ENCODE measurements around the gene EFCAB6.

The EFCAB6 gene

DNA sequence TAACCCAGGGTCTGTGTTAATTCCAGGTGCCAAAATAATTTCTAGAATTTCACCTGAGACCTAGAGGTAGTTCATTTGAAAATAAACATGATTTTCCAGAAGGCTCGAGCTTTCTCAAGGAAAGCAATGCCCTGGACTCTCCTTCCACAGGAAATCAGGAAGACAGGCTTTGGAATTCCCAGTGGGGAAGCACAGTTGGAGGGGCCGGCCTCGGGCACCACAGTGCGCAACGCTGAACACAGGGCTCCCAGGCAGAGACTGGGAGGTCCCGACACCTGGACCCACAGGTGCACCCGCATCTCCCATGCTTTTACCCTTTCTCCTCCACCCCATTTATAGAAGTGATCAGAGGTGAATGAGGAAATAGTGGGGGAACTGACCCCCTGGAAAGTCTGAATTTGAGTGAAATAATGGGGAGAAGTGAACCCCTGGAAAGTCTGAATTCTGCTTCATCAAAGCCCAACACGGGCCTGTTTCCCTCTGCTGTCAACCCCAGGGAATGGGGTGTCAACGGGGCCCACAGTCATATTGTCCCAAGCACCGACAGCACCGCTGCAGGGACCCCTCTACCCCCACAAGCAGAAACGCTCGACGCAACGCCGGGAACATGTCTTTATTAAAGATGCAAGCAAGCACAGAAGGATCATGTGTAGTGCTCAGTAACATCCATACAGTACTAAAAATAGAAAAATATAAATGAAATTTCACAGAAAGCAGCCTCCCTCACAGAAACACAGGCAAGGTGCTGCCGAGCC, 12.0 kb upstream of the EFCAB6 start:
- TF ChIP-seq POLR2A (IDR thresholded peaks at IDR 0.05; ENCODE audit: low read depth, low read length): no peak
- FAIRE-seq (no peak), DNase-seq (ENCODE audit: insufficient read length, low spot score) (no peak)

- DNase-seq (ENCODE audit: insufficient read length, low spot score) (no peak), FAIRE-seq (no peak)
- TF ChIP-seq POLR2A (IDR thresholded peaks at IDR 0.05; ENCODE audit: low read depth, low read length): no peak
These were observed 11.3 kb upstream of the EFCAB6 start for GRCh38 chr22:43823353-43823908.

DNA sequence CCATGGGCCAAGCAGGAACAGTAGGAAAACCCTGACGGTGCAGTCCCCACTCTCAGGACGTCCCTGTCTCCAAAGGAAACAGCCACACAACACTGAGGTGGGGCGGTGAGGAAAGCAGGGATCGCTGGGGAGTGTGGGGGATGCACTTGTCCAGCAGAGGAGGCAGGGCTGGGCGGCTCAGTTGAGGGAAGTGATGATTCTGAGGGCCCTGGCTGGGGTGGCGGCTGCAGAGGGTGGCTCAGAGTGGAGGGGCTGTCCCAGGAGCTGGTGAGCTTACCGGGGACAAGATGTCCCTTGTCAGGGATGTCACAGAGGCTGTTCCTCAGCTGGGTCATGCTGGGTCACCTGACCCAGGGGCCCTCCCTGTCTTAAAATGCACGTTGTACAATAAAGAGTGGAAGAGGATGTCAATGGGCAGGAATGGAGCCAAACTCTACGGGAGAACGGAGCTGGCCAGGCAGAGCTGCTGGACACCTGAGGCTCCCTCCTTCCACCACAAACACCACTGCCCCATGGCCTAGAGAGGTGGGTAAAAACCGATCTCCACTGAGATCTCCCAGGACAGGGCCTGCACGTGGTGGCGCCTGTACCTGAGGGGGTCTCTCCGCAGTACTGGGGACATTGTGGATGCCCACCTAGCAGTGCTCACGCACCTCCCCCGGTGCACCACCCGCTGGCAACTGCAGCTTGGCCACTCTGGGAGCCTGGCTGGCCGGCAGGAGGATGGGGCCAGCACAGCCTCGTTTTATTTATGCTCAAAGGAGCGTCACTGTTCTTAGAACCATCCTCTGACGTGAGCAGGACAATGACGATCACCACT, 9.7 kb upstream of the EFCAB6 start:
- no peak for TF ChIP-seq POLR2A (IDR thresholded peaks at IDR 0.05; ENCODE audit: low read depth, low read length)
- FAIRE-seq: no peak
- no peak for DNase-seq (ENCODE audit: insufficient read length, low spot score)

DNA sequence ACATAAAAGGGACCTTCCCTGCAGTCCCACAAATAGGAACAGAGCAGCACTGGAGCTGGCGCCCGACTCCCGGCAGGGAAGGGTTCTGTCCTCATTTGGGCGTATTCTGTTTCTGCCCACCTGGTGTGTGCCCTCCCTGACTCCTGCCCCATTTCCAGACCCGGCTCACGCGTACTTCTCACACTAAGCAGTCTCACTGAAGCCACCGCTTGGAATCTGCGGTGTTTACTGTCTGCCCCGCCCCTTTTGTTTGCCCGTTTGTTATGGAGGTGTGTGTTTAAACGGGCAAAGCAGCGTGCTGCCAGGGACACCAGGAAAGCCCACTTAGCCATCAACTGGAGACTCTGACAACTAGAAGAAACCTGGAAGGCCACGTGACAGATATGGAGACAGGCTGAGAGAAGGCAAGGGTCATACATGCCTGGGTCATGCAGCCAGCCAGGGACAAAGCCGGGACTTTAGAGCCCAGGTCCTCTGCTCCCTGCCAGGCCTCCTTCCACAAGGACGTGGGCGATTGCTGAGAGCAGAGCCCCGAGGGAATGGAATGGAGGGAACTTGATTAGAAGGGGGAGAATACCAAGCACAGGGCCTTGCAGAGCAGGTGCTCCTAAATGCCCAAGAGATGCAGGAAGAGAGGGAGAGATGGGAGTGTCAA, 8.7 kb upstream of the EFCAB6 start:
- FAIRE-seq (no peak), DNase-seq (ENCODE audit: insufficient read length, low spot score) (no peak)
- TF ChIP-seq POLR2A (IDR thresholded peaks at IDR 0.05; ENCODE audit: low read depth, low read length): no peak

DNA sequence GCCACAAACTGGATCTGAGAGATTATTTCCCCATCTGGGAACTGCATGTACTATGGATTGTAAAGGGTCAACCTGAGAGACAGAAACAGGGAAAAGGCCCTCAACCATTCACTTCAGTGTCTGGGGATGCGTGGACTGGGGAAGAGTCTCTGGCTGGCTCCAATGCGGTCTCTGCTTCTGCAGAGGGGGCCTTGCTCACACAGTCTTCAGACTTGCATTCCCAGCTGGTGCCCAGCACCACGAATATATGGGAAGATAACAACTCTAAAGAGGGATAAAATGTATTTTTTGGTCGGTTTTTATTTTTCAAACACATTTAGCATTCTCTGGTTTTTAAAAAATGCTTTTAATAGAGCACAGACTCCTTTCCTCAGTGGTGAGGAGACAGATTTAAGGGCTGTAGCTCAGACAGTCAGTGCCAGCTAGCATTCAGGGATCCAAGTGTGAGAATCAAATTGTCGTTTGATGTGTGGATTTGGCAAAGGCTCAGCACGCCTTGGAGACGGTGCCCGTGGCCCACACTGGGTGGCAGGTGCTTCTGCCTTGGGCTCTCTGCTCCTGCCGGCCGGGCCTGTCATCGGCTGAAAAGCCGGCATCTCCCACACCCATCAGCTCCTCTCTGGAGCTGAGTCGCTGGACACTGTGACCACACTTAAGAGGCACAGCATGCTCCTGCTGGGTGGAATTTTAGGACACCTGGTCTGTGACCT, 8.0 kb upstream of the EFCAB6 start:
- no peak for TF ChIP-seq POLR2A (IDR thresholded peaks at IDR 0.05; ENCODE audit: low read depth, low read length)
- DNase-seq (ENCODE audit: insufficient read length, low spot score) (no peak), FAIRE-seq (no peak)

- no peak for TF ChIP-seq POLR2A (IDR thresholded peaks at IDR 0.05; ENCODE audit: low read depth, low read length)
- DNase-seq (ENCODE audit: insufficient read length, low spot score) (no peak), FAIRE-seq (no peak)
These were observed 7.4 kb upstream of the EFCAB6 start for GRCh38 chr22:43819421-43819921.

DNA sequence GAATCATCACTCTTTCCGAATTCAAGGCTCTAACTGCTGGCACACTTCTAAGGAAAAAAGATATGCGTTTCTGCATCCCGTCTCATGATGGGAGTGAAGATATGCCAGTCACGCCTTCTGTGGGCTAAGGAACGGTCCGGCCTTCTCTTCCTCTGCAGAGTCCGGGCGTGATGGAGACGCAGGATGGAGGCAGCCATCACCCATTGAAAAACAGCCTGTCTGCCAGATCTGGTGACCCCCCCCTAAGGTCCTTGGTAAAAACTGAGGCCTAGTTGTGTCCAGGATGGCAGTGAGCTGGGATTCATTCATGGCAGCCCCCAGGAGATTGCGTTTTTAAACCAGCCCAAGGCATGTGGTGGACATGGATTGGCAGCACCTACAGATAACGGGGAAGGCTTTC, 6.9 kb upstream of the EFCAB6 start:
- FAIRE-seq (no peak), DNase-seq (ENCODE audit: insufficient read length, low spot score) (no peak)
- TF ChIP-seq POLR2A (IDR thresholded peaks at IDR 0.05; ENCODE audit: low read depth, low read length): no peak

GRCh38 chr22:43817402-43817801, 5.3 kb upstream of the EFCAB6 start:
- TF ChIP-seq POLR2A (IDR thresholded peaks at IDR 0.05; ENCODE audit: low read depth, low read length): no peak
- FAIRE-seq: no peak
- no peak for DNase-seq (ENCODE audit: insufficient read length, low spot score)

DNA sequence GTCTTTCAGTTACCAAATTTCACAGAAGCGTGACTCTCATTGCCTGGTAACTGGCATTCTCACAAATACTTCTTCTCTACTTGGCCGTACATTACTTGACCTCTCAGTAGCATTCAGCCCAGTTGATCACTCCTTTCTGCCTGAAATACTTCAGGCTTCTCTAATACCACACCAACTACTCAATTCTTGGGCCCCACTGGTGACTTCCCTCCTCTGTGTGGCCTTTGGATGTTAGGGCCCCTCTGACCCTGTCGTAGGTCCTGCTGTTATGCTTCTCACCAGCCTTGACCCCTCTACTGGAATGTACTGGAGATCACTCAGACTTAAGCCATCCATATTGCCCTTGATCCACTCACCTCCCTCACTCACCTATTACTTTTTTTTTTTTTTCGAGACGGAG, 2.2 kb upstream of the EFCAB6 start:
- DNase-seq (ENCODE audit: insufficient read length, low spot score) (no peak), FAIRE-seq (no peak)
- no peak for TF ChIP-seq POLR2A (IDR thresholded peaks at IDR 0.05; ENCODE audit: low read depth, low read length)

DNA sequence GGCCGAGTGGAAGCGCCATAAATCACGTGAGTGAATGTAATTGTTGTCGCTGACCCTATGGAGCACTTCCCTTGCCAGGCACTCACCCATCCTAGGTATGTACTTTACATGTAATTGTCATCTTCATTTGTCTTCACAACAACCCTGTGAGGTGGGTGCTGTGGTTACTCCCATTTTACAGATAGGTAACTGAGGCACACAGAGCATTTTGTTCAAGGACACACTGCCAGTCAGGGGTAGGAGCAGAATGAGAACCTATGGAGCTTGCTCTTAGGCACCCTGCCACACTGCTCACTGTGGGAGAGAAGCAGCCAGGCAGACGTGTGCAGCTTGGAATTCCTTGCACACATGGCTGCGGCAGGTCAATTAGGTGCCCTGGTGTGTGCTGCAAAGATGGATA, 785 bp upstream of the EFCAB6 start:
- DNase-seq (ENCODE audit: insufficient read length, low spot score) (no peak), FAIRE-seq (no peak)
- no peak for TF ChIP-seq POLR2A (IDR thresholded peaks at IDR 0.05; ENCODE audit: low read depth, low read length)

DNA sequence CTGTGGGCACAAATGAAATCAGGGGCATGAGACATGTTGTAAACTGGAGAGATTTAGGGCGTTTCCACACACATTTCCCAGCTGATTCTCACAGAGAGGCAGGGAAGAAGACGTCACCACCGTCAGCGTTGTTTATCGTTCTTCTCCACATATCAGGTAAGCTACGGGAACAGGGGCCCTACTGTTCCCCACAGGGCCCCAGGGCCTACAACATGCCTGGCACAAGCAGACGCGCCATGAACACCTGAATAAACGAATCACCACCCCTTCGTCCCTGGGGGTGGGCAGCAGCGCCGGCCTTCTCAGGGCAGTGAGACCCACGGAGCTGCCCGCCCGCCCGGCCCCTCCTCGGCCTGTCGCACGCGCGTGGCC, 342 bp downstream of the EFCAB6 start:
- no peak for TF ChIP-seq POLR2A (IDR thresholded peaks at IDR 0.05; ENCODE audit: low read depth, low read length)
- FAIRE-seq: no peak
- DNase-seq (ENCODE audit: insufficient read length, low spot score): no peak

DNA sequence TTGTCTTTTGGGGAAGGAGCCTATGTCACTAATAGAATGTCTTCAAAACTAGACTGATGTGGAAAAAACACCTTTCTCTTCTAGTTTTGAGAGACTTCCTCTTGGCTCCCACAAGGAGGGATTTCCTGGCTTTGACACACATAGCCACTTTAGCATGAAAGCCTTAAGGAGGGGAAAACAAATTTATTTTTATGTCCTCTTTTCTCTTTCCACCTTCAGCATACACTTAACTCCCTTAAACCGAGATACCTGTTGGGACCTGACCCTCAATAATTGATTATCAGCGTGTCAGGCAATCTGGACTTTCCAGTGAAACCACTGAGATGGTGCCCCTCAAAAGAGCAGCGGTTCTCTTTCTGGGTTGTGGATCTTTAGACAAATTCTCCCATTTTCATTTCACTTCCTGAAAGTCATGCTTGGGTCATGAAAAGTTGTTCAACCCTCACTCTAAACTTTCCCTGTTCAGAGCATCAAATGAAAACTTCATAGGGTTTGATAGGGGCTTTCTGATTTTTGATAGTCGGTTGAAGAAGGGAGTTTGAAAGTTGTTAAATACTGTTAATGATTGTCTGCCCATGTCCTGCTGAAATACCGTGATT, 9.1 kb downstream of the EFCAB6 start:
- no peak for TF ChIP-seq POLR2A (IDR thresholded peaks at IDR 0.05; ENCODE audit: low read depth, low read length)
- DNase-seq (ENCODE audit: insufficient read length, low spot score): no peak
- no peak for FAIRE-seq

DNA sequence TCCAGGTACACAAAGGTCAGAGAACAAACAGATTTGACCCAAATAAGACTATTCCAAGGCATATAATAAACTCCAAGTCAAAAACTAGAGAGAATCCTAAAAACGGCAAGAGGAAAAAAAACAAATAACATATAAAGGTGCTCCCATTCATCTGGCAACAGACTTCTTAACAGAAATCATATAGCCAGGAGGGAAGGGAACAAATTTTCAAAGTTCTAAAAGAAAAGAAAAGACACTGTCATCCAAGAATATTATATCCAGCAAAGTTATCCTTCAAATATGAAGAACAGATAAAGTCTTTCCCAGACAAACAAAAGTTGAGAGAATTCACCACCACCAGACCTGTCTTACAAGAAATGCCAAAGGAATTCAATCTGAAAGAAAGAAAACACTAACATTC, 11.1 kb downstream of the EFCAB6 start:
- no peak for TF ChIP-seq POLR2A (IDR thresholded peaks at IDR 0.05; ENCODE audit: low read depth, low read length)
- DNase-seq (ENCODE audit: insufficient read length, low spot score) (no peak), FAIRE-seq (no peak)
